IPS DF 19.7 (cell line): ENCODE results near the gene NEAT1.

ENCODE experiments used
- DNase-seq: peaks from one replicate; pipeline ENCODE4 v3.0.0-alpha.2; 2013; ENCODE audit warnings: low read depth, low spot score

NEAT1 gene

DNA sequence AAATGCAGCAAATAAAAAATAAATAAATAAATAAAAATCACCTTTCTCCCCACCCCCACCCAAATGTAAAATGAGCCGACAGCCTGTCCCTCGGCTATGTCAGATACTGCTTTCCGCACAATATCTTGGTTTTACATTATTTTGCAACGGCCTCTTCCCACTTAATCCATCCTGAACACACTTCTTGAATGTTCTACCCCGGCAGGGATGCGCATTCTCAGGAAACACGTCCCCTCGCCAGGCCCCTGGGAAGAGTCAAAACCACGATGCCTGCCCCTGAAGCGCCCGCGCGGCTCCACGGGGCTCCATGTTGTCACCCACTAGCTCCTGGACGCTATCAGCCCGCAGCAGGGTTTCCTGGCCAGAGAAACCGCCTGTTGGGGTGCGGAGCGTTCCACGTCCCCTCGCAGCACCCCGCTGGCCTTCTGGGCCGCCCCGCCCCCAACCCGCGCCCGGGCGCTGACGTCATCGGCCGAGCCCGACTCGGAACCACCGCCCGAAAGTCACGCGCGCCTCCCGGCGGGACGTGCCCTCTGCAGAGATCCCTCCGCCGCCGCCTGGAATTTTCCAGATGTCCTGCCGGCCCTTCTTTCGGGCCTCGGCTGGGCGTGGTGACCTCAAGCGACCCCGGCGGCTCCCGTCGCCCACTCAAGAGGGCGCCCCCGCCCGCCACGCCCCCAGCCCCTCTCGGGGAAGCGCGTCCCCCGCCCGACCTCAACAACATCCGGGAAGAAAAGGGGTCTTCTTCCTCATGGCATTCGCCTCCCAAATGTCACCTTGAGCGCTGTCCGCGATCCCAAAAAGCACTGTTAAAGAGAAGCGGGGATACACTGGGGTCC lies 585 bp upstream of the NEAT1 start:
- peak; percentile 79 for DNase-seq

DNA sequence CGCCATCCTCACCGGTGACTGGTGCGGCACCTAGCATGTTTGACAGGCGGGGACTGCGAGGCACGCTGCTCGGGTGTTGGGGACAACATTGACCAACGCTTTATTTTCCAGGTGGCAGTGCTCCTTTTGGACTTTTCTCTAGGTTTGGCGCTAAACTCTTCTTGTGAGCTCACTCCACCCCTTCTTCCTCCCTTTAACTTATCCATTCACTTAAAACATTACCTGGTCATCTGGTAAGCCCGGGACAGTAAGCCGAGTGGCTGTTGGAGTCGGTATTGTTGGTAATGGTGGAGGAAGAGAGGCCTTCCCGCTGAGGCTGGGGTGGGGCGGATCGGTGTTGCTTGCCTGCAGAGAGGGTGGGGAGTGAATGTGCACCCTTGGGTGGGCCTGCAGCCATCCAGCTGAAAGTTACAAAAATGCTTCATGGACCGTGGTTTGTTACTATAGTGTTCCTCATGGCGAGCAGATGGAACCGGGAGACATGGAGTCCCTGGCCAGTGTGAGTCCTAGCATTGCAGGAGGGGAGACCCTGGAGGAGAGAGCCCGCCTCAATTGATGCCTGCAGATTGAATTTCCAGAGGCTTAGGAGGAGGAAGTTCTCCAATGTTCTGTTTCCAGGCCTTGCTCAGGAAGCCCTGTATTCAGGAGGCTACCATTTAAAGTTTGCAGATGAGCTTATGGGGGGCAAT lies 1.1 kb downstream of the NEAT1 start:
- DNase-seq, result no peak

- DNase-seq, result no peak
These were observed 1.9 kb downstream of the NEAT1 start for GRCh38 chr11:65424205-65425104.

DNA sequence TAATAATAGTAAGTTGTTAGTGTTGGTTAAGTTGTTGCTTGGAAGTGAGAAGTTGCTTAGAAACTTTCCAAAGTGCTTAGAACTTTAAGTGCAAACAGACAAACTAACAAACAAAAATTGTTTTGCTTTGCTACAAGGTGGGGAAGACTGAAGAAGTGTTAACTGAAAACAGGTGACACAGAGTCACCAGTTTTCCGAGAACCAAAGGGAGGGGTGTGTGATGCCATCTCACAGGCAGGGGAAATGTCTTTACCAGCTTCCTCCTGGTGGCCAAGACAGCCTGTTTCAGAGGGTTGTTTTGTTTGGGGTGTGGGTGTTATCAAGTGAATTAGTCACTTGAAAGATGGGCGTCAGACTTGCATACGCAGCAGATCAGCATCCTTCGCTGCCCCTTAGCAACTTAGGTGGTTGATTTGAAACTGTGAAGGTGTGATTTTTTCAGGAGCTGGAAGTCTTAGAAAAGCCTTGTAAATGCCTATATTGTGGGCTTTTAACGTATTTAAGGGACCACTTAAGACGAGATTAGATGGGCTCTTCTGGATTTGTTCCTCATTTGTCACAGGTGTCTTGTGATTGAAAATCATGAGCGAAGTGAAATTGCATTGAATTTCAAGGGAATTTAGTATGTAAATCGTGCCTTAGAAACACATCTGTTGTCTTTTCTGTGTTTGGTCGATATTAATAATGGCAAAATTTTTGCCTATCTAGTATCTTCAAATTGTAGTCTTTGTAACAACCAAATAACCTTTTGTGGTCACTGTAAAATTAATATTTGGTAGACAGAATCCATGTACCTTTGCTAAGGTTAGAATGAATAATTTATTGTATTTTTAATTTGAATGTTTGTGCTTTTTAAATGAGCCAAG lies 2.7 kb downstream of the NEAT1 start:
- DNase-seq, result no peak

DNA sequence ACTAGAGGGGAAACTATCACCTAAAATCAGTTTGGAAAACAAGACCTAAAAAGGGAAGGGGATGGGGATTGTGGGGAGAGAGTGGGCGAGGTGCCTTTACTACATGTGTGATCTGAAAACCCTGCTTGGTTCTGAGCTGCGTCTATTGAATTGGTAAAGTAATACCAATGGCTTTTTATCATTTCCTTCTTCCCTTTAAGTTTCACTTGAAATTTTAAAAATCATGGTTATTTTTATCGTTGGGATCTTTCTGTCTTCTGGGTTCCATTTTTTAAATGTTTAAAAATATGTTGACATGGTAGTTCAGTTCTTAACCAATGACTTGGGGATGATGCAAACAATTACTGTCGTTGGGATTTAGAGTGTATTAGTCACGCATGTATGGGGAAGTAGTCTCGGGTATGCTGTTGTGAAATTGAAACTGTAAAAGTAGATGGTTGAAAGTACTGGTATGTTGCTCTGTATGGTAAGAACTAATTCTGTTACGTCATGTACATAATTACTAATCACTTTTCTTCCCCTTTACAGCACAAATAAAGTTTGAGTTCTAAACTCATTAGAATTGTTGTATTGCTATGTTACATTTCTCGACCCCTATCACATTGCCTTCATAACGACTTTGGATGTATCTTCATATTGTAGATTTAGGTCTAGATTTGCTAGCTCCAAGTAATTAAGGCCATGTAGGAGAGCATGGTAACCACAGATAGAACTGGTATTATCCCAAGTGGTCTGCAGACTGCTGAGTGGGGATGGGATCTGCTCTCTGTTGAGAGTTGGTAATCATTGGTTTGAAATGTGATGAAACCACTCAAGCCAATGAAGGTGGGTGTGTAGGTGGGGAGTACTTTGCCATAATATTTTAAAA lies 3.6 kb downstream of the NEAT1 start:
- DNase-seq, result no peak

DNA sequence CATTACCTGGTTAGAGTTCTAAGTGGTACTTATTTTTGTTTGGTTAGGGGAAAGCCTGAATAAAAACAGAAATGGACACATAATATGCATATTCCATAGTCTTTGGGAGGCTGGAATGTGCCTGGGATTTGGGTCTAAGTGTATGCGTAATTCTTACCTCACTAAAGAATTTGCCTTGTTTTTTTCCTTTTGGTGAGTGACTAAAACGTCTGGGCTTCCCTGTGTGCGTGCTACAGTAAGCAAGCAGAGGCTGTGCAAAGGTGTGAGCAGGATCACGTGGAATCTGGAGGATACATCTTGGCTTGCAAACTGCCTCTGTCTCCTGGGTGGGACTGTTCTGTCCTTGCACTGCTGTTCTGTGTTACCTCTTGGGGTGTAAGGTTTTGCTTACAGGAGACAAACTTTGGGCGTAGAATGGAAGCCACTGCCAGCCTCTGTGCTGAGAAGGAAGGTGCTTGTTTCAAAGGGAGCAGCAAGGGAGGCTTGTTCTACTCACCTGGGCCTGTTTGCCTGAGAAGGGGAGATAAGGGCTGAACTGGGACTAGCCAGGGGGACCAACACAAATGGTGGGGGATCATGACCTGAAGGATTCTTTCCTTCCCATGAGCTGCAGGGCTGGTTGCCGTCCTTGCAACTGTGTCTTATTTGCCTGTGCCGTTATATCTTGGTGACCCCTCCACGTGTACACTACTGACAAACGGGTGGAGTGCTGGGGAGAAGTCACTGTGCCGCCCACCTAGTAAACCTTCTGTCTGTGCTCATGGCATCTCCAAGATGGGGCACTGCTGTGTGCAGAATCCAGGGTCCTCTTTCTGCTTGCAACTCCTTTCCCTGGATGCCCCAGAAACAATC lies 4.5 kb downstream of the NEAT1 start:
- no peak for DNase-seq

- no peak for DNase-seq
These were observed 5.3 kb downstream of the NEAT1 start for GRCh38 chr11:65427691-65428577.

DNA sequence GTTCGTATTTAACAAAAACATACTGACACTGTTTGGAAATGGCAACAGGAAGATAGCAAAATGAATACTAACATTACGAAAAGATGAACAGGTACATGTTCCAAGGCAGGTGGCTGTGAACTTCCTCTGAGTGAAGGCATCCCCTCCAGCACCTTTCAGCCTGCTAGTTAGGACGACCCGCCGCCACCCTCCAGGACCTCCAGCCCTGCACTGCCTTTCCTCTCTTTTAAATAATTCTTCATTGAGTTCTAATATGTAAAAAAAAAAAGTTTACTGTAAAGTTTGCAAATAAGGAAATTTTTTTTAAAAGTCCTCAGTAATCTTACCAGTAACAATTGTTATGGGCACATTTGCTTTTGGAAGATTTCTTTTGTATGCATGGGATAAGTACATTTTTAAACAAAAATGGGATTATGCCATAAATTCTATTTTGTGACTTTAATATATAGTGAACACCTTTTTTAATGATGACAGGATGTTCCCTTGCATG lies 6.0 kb downstream of the NEAT1 start:
- no peak for DNase-seq

DNA sequence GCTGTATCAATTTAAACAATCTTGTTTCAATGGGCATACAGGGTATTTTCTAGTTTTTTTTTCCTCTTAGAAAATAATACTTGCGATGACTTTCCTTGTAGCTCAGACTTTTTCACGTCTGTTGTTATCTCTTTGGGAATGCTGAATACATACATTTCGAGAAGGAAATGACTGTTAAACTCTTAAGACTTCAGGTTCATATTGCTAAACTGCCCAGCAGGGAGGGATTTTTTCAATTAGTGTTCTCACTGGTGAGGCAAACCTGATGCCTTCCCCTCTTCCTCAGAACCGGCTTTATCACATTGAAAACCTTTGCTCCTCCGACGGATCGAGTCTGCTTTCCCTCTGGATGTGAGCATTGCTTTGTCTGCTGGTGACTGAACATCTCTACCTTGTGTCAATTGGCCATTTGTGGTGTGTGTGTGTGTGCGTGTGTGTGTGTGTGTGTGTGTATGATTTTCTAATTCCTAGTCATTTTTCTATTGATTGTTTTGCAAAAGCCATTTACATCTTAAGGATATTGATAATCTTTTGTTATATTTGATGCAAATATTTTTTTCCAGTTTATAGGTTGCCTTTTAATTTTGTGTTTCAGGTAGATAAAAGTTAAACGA lies 6.6 kb downstream of the NEAT1 start:
- no peak for DNase-seq

DNA sequence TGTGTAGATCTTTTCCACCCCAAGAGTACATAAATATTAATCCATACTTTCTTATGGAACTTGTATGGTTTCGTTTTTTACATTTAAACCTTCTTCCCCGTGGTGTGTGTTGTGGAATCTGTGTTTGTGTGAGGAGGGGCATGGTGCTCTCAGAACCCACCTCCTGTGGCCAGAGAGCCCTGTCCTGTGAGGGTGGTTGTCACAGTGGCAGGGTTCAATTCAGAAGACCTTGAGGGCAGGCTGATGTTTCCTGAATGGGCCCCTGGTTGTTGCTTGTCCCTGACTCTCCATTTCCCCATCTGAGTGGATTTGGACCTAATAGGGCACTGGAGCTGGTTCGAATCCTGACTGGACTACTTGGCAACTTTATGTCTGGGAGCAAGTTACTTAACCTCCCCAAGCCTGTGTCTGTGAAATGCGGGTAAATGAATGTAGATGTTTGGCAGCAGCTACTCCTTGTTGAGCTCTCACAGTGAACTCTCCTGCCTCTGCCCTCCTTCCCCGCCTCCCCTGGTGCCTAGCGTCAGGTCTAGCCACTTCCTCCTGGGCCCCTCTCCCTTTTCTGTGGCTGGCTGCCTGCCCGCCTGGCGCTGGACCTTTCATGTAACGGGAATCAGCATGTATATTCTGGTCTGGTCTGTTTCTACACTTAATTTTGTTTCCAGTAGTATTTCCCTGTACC lies 7.3 kb downstream of the NEAT1 start:
- DNase-seq, result no peak

GRCh38 chr11:65430406-65431217 lies 8.0 kb downstream of the NEAT1 start:
- no peak for DNase-seq

- no peak for DNase-seq
These were observed 9.0 kb downstream of the NEAT1 start for GRCh38 chr11:65431451-65432099.

DNA sequence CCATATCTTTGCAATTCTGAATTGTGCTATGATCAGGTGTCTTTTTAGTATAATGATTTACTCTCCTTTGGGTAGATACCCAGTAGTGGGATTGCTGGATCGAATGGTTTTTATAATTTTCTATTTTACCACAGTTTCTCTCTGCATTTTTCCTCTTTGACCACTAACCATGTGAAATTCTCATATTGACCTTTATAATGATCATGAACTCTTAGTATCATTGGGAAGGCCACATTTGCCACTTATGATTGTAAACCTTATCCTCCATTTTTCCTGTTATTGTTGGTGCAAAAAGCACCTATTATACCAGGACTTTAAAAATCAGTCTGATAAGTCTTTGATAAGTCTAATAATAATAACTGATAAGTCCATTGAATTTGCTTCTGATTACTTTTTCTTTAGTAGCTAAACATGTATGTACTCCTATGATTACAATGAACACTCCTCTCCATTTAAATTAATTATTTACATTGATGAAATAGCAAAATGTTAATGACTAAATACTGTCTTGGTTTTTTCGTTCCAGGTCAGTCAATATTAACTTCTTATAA lies 9.6 kb downstream of the NEAT1 start:
- DNase-seq, result no peak

DNA sequence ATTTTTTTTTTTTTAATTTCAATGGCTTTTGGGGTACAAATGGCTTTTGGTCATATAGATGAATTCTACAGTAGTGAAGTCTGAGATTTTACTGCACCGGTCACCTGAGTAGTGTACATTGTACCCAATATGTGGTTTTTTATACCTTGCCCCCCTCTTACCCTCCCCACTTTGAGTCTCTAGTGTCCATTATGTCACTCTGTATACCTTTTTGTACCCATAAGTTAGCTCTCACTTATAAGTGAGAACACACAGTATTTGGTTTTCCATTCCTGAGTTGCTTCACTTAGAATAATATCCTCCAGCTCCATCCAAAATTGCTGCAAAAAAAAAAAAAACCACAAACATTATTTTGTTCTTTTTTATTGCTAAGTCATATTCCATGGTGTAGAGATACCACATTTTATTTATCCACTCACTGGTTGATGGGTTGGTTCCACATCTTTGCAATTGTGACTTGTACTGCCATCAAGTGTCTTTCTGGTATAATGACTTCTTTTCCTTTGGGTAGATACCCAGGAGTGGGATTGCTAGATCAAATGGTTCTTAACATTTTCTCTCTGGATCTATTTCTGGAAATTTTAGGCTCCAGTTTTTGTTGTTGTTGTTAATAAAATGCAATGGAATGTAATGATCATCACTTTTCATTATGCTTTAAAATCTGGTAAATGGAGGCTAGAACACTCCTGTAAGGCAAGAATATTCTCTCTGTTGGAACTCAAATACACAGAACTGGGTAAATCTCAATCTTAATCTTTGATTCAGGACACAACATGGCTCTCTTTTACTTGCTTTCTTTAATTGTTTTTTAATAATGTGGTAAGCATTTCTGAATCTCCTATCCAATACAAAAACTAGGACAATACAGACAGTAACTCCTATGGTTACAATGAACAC lies 10.3 kb downstream of the NEAT1 start:
- DNase-seq, result no peak
